Stomach (tissue), 9 donors: ENCODE results near the gene RGS19. TPM values are rescaled to one million over a fixed set of nuclear protein-coding genes. Genes with fewer than 3 reads are reported as not detected.
A peak's percentile ranks its signal among the peaks of the same experiment; 100 is the strongest.

Source experiments
- DNase-seq, 2 donors: peaks; one replicate each; pipeline versions ENCODE4 v3.0.0 to v3.0.0-alpha.2; 2013 to 2019
- H3K27ac ChIP-seq, 5 donors: fragments of 200-600 bp in 4 of 5; sonication (generic) in 4 of 5; one replicate each; pipeline ENCODE4 v1.5.1; 2013 to 2019; ENCODE audit warnings: mild to moderate bottlenecking in 1 of 5, moderate library complexity in 1 of 5
- H3K27me3 ChIP-seq, 3 donors: fragments of 200-600 bp; sonication (generic); one replicate each; pipeline ENCODE4 v1.5.1; 2017 to 2019; ENCODE audit warnings: mixed run types in 1 of 3
- H3K36me3 ChIP-seq, 4 donors: fragments of 200-600 bp; sonication (generic); 1 replicate in 3 of 4; 2 replicates in 1 of 4; pipeline ENCODE4 v1.5.1; 2016 to 2019
- H3K4me1 ChIP-seq, 4 donors: fragments of 200-600 bp; sonication (generic); one replicate each; pipeline ENCODE4 v1.5.1; 2016 to 2019
- H3K4me3 ChIP-seq, 4 donors: fragments of 200-600 bp; sonication (generic) in 3 of 4; one replicate each; pipeline ENCODE4 v1.5.1; 2016 to 2019; ENCODE audit warnings: mild to moderate bottlenecking in 1 of 4
- H3K9me3 ChIP-seq, 4 donors: fragments of 200-600 bp; sonication (generic); one replicate each; pipeline ENCODE4 v1.5.1; 2016 to 2019
- EP300 ChIP-seq: sonication (generic); formaldehyde crosslinking; IDR thresholded peaks from one replicate; pipeline ENCODE4 v1.6.1; 2017; ENCODE audit warnings: antibody characterized with exemption
- POLR2A ChIP-seq, 4 donors: fragments of 450-650 bp; IDR thresholded peaks; one replicate each; pipeline ENCODE4 v1.6.1; 2016; ENCODE audit warnings: antibody characterized with exemption in 4 of 4, control low read depth in 2 of 4, mild to moderate bottlenecking in 1 of 4, moderate library complexity in 1 of 4
- POLR2AphosphoS5 ChIP-seq, 3 donors: sonication (generic); formaldehyde crosslinking; IDR thresholded peaks; one replicate each; pipeline ENCODE4 v1.6.1; 2016; ENCODE audit warnings: antibody characterized with exemption in 3 of 3
- WGBS, 5 donors: extraction: QIAGEN DNeasy Blood & Tissue Kit in 3 of 5; methylation state at CpG; one replicate each; pipeline versions ENCODE4 v1.1.5 to v1.1.7; 2013 to 2018; 5-methylcytosine and 5-hydroxymethylcytosine counted together
- intact Hi-C: fragments of 100-400 bp; cut with DNase I; formaldehyde crosslinking; loops from one replicate; pipeline ENCODE4 v1.15.1; 2023; ENCODE audit warnings: low total_unique reads
- polyA plus RNA-seq, 3 donors: library from polyadenylated mRNA; stranded (reverse); fragments of 200-250 nt; gene quantifications; one replicate each; pipeline ENCODE4 v1.2.3, GENCODE V29; 2013
- total RNA-seq, 5 donors: library from RNA; depleted of rRNA; stranded (reverse); fragments of >200 nt; gene quantifications; one replicate each; pipeline versions ENCODE4 v1.1.0 to v1.2.3, GENCODE V29; 2014 to 2016
- TF ChIP-seq, protein P1 (sequence below), 7 experiments: fragments of 450-650 bp in 4 of 7; fragments of 200-600 bp in 3 of 7; sonication (generic) in 3 of 7; IDR thresholded peaks; one replicate each; pipeline ENCODE4 v1.5.1; 2016 to 2019; ENCODE audit warnings: antibody characterized with exemption in 7 of 7, control low read depth in 2 of 7, mild to moderate bottlenecking in 1 of 7
- donor health status: healthy with polysubstance abuse.
- donor health status: Bipolar disorder and iron deficiency.
- donor health status: healthy.

RGS19 gene
- total and polyA plus RNA-seq, 8 donors, result 3.1 to 17.2 (median 10.1) TPM; not detected in 3

DNA sequence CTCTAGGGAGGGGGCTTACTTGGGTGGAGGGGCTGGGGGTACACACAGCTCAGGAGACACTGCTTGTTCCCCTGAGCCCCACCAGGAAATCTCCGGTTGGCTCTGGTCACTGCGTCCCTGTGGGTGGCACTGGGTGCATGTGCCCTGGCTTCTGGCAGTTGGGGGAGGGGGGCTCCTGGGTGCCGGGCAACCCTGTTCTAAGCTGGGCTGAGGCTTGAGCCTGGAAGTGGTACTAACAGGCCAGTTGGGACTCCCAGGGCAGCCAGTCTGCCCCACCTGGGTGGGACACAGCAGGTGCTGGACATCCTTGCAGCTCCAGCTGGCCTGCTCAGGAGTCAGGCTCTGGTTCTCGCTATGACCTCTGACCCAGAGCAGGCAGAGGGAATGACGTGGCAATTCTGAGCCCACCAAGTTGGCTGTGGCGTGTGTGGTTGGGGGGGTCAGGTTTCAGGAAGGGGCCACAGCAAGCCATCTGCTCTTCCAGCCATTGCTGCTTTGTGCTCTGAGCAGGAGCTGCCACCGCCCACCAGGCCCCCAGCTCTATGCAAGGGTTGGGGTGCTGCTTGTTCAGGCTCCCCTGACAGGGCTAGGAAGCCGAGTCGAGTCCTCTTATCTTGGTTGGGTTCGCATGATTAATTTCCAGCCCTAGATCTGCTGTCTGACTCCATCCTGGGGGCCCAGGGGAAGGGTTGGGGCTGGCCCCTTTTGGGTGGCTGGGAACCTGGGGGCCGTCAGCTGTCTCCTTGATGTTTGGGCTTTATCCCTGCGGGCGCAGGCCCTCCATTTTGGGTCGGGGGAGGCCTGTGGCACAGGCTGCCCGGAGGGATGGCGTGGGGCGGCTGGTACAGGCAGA lies 42.7 kb downstream of the RGS19 start:
- H3K27ac ChIP-seq, result no peak overlapping the region
- peaks cover 0 to 62% (median 54%) of the 10 kb centered on the region in 3 donors for H3K27me3 ChIP-seq
- DNase-seq, result no peak
- H3K4me3 ChIP-seq, result no peak overlapping the region
- H3K36me3 ChIP-seq, result peaks cover 15 to 42% (median 41%) of the 10 kb centered on the region in 4 donors
- 46 to 62% (median 49%) methylated on average over 12 to 17 of the region's 17 CpGs for WGBS, 5 donors
- TF ChIP-seq EP300, result no peak
- no peak for TF ChIP-seq POLR2AphosphoS5 (IDR thresholded peaks at IDR 0.05)
- no peak for TF ChIP-seq POLR2A (IDR thresholded peaks at IDR 0.05)
- TF ChIP-seq, protein P1, sequence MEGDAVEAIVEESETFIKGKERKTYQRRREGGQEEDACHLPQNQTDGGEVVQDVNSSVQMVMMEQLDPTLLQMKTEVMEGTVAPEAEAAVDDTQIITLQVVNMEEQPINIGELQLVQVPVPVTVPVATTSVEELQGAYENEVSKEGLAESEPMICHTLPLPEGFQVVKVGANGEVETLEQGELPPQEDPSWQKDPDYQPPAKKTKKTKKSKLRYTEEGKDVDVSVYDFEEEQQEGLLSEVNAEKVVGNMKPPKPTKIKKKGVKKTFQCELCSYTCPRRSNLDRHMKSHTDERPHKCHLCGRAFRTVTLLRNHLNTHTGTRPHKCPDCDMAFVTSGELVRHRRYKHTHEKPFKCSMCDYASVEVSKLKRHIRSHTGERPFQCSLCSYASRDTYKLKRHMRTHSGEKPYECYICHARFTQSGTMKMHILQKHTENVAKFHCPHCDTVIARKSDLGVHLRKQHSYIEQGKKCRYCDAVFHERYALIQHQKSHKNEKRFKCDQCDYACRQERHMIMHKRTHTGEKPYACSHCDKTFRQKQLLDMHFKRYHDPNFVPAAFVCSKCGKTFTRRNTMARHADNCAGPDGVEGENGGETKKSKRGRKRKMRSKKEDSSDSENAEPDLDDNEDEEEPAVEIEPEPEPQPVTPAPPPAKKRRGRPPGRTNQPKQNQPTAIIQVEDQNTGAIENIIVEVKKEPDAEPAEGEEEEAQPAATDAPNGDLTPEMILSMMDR (IDR thresholded peaks at IDR 0.05), result no peak
- intact Hi-C loops, result no loop called here
- peaks cover 23 to 50% (median 45%) of the 10 kb centered on the region in 4 donors for H3K4me1 ChIP-seq
- H3K9me3 ChIP-seq, result no peaks in the 10 kb centered on the region

DNA sequence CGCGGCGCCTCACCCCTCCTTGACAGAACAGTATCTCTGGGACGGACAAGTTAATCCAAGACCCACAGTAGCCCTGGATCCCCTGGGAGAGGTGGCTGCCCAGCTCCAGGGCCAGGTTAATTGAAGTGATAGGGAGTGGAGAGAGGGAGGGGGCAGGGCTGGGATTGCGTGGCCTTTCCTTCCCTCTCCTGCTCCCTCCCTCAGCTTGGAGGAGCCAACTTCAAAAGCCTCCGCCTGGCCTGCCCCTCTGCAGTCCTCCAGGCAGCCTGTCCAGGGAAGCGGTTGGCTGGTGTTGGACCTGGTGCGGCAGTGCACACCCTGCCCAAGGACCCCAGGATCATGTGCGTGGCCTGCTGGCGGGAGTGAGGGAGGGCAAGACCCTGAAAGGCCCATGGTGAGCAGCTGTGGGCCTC lies 43.4 kb downstream of the RGS19 start, which contains the start of gene C20orf204:
TSS of gene C20orf204 (plus strand) at position 250 of the 413 bp plus-strand sequence. CDS start at position 392, 142 bp downstream.
- H3K27ac ChIP-seq, result no peak within 1 kb of the TSS
- intact Hi-C loops, result no loop called here
- TF ChIP-seq POLR2AphosphoS5 (IDR thresholded peaks at IDR 0.05) (no peak), POLR2A (IDR thresholded peaks at IDR 0.05) (no peak), EP300 (no peak)
- TF ChIP-seq, protein P1 (IDR thresholded peaks at IDR 0.05), result no peak
- no peak for DNase-seq
- H3K36me3 ChIP-seq, result peaks cover 16 to 48% (median 47%) of the 10 kb centered on the region in 4 donors
- WGBS, 5 donors, result 58 to 69% (median 65%) methylated on average over 6 to 10 of the region's 10 CpGs
- no peak within 1 kb of the TSS for H3K4me3 ChIP-seq
- H3K27me3 ChIP-seq, result peaks cover 0 to 56% (median 48%) of the 10 kb centered on the region in 3 donors
- H3K4me1 ChIP-seq, result peaks cover 23 to 48% (median 40%) of the 10 kb centered on the region in 4 donors
- H3K9me3 ChIP-seq, result no peaks in the 10 kb centered on the region

DNA sequence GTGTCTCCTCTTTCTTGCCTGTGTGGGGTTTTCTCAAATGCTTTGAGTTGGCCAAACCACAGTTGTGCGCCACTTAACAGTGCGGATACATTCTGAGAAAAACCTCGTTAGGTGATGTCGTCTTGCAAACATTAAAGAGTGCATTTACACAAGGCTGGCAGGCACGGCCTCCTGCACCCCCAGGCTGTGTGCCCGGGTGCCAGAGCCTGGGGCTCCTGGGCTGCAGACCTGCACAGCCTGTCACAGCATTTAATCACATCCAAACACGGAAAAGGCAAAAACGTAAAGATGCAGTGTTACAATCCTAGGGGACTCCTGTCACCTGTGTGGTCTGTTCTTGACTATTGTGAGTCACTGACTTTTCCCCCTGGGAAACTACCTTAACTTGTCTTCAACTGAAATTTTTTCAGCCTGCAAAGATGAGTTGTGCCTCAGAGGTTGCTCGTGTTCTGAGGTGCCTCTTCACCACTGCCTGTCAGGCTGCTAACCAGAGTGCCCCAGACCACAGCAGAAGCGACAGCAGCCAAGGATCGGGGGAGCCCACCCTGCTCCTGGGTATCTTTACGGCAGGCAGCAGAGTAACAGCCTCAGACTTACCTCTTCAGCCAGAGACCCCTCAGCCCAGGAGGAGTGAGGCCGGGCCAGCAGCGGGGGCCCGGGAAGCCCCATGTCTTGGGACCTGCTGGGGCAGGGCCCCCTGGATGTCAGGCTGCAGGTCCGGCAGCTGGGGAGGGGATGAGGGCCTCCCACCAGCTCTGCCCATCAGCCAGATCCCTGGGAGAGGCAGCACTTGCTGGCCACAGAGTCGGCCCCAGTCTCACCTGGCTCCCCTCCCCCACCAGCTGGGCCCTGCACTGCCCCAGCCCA lies 44.0 kb downstream of the RGS19 start:
- 79 to 83% (median 79%) methylated on average over 13 to 17 of the region's 17 CpGs for WGBS, 5 donors
- intact Hi-C loops, result no loop called here
- peaks cover 18 to 54% (median 53%) of the 10 kb centered on the region in 4 donors for H3K36me3 ChIP-seq
- no peak overlapping the region for H3K27ac ChIP-seq
- H3K9me3 ChIP-seq, result no peaks in the 10 kb centered on the region
- peaks cover 0 to 49% (median 42%) of the 10 kb centered on the region in 3 donors for H3K27me3 ChIP-seq
- DNase-seq, result no peak
- H3K4me3 ChIP-seq, result no peak overlapping the region
- H3K4me1 ChIP-seq, result peaks cover 23 to 54% (median 38%) of the 10 kb centered on the region in 4 donors
- no peak for TF ChIP-seq EP300
- TF ChIP-seq POLR2A (IDR thresholded peaks at IDR 0.05), result no peak
- TF ChIP-seq POLR2AphosphoS5 (IDR thresholded peaks at IDR 0.05), result no peak

DNA sequence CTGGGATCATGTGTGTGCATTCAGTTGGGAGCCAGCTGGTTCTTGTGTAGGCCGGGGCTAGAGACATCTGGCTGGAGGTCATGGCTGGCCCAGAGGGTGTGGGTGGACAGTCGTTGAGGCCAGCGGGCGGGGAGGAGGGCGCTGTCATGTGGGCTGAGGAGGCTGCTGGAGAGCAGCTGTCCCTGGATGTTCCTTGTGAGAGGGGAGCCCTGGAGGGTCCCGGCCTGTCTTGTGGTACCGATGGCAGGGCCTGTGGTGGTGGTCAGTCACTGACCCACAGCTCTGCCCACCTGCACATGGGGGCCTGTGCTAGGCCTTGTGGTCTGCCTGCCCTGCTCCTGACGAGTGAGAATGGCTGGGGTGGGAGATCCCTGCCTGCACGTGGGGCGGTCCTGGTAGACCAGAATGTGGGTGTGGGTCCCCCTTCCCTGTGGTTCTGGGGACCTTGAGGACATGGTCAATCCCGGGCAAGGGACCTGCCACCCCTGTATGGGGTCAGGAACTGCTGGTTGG lies 45.3 kb downstream of the RGS19 start:
- Histone ChIP-seq H3K36me3 (peaks cover 28 to 67% (median 66%) of the 10 kb centered on the region in 4 donors), H3K9me3 (no peaks in the 10 kb centered on the region), H3K27me3 (peaks cover 0 to 37% (median 29%) of the 10 kb centered on the region in 3 donors), H3K4me3 (no peak overlapping the region), H3K4me1 (peaks cover 16 to 54% (median 35%) of the 10 kb centered on the region in 4 donors), H3K27ac (no peak overlapping the region)
- WGBS, 5 donors, result 70 to 85% (median 79%) methylated on average over 6 to 11 of the region's 11 CpGs
- TF ChIP-seq EP300 (no peak), POLR2AphosphoS5 (IDR thresholded peaks at IDR 0.05) (no peak), POLR2A (IDR thresholded peaks at IDR 0.05) (no peak)
- TF ChIP-seq, protein P1 (IDR thresholded peaks at IDR 0.05), result no peak
- peak in 1 of 2 donors; percentile 33 for DNase-seq
- intact Hi-C loops, result no loop called here
